ENCODE data around the gene SSBP2.
A peak's percentile ranks its signal among the peaks of the same experiment; 100 is the strongest.

SSBP2 gene

GRCh38 chr5:81542242-81542641 lies 208.7 kb downstream of the SSBP2 start:
- no peak for TF ChIP-seq SPI1 (IDR thresholded peaks at IDR 0.05; ENCODE audit: borderline replicate concordance, low read depth)
- no peak for TF ChIP-seq REST (IDR thresholded peaks at IDR 0.05; ENCODE audit: insufficient replicate concordance, low read depth)
- TF ChIP-seq POLR2AphosphoS5 (IDR thresholded peaks at IDR 0.05; ENCODE audit: low read depth) = no peak
- TF ChIP-seq, protein P1, sequence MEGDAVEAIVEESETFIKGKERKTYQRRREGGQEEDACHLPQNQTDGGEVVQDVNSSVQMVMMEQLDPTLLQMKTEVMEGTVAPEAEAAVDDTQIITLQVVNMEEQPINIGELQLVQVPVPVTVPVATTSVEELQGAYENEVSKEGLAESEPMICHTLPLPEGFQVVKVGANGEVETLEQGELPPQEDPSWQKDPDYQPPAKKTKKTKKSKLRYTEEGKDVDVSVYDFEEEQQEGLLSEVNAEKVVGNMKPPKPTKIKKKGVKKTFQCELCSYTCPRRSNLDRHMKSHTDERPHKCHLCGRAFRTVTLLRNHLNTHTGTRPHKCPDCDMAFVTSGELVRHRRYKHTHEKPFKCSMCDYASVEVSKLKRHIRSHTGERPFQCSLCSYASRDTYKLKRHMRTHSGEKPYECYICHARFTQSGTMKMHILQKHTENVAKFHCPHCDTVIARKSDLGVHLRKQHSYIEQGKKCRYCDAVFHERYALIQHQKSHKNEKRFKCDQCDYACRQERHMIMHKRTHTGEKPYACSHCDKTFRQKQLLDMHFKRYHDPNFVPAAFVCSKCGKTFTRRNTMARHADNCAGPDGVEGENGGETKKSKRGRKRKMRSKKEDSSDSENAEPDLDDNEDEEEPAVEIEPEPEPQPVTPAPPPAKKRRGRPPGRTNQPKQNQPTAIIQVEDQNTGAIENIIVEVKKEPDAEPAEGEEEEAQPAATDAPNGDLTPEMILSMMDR (IDR thresholded peaks at IDR 0.05; ENCODE audit: insufficient read depth, low read length) = no peak
- TF ChIP-seq GABPA (IDR thresholded peaks at IDR 0.05; ENCODE audit: low read depth) = no peak
- Histone ChIP-seq H3K4me3 (replicated peaks; ENCODE audit: insufficient read depth, low read length) (no peak overlapping the region), H3K27ac (replicated peaks) (no peak overlapping the region), H3K27me3 (ENCODE audit: insufficient read depth, poor library complexity, severe bottlenecking) (no peaks in the 10 kb centered on the region)
- DNase-seq (ENCODE audit: low read depth in 1 of 2, low spot score in 1 of 2) = no peak

- Histone ChIP-seq H3K4me3 (replicated peaks; ENCODE audit: insufficient read depth, low read length) (no peak overlapping the region), H3K27me3 (ENCODE audit: insufficient read depth, poor library complexity, severe bottlenecking) (no peaks in the 10 kb centered on the region), H3K27ac (replicated peaks) (no peak overlapping the region)
- DNase-seq (ENCODE audit: low read depth in 1 of 2, low spot score in 1 of 2) = no peak
- TF ChIP-seq GABPA (IDR thresholded peaks at IDR 0.05; ENCODE audit: low read depth) = no peak
- no peak for TF ChIP-seq POLR2AphosphoS5 (IDR thresholded peaks at IDR 0.05; ENCODE audit: low read depth)
- TF ChIP-seq SPI1 (IDR thresholded peaks at IDR 0.05; ENCODE audit: borderline replicate concordance, low read depth) = no peak
- TF ChIP-seq, protein P1 (IDR thresholded peaks at IDR 0.05; ENCODE audit: insufficient read depth, low read length) = no peak
- TF ChIP-seq REST (IDR thresholded peaks at IDR 0.05; ENCODE audit: insufficient replicate concordance, low read depth) = no peak
Measured at GRCh38 chr5:81537905-81538547, 212.9 kb downstream of the SSBP2 start.

DNA sequence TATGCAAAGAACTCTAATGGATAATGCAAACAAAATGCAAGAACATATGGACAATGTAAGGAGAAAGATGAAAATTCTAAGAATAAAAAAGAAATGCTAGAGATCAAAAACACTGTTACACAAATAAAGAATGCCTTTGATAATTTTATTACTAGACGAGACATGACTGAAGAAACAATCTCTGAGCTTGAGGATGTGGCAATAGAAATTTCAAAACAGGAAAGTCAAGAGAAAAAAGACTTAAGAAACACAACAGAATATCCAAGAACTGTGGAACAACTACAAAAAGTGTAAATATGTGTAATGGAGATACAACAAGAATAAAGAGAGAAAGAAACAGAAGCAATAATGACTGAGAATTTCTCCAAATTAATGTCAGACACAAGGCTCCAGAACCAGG lies 216.5 kb downstream of the SSBP2 start:
- DNase-seq (ENCODE audit: low read depth in 1 of 2, low spot score in 1 of 2) = peak in 1 of 2 experiments; percentile 0
- no peak overlapping the region for H3K4me3 ChIP-seq (replicated peaks; ENCODE audit: insufficient read depth, low read length)
- 0 out of 2 replicates have a peak overlapping the region, but pooled peaks have one; percentile 16 for H3K27ac ChIP-seq (replicated peaks)
- TF ChIP-seq POLR2AphosphoS5 (IDR thresholded peaks at IDR 0.05; ENCODE audit: low read depth) (no peak), GABPA (IDR thresholded peaks at IDR 0.05; ENCODE audit: low read depth) (no peak)
- TF ChIP-seq, protein P1 (IDR thresholded peaks at IDR 0.05; ENCODE audit: insufficient read depth, low read length) = no peak
- no peaks in the 10 kb centered on the region for H3K27me3 ChIP-seq (ENCODE audit: insufficient read depth, poor library complexity, severe bottlenecking)

All from HL-60 (cell line).